Activated T-helper 9 cell treated with anti-CD3 and anti-CD28 coated beads, Interleukin-2, amount 50 U/mL, for 16 hours (primary cell): ENCODE measurements around the gene STK33.

Source experiments
- DNase-seq: peaks from one replicate; pipeline ENCODE4 v3.0.0-alpha.2; 2020; ENCODE audit warnings: low read depth

Gene STK33

DNA sequence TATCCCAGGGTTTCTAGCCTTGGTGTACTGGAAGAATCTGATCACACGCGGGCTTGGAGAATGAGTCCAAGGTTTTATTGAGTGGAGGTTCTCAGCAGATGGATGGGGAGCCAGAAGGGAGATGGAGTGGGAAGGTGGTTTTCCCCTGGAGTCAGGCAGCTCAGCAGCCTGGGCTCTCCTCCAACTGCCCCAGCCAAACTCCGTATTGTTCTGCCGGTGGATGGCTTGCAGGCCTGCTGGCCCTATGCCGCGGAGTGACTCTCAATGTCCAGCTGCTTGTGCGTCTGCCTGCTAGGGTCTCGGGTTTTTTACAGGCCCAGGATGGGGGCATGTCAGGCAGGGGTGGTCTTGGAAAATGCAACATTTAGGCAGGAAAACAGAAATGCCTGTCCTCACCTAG lies 168.0 kb downstream of the STK33 start:
- no peak for DNase-seq

DNA sequence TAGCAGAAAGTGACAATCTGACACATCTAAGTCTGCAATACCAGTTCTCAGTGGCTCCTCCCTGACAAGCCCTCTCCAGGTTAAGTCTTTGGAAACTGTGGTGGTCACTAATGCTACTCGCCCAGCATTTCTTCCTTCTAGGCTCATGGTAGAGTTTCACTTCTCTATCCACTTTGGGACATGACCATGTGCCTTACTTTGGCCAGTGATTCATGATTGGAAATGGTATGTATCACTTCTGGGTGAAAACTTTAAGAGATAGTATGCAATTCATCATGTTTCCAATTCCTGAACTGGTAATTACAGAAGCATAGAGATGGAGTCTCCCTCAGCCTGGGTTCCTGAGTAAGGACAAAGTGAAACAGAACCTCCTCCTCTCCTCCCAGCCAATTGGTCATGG lies 178.8 kb downstream of the STK33 start:
- DNase-seq, result no peak

DNA sequence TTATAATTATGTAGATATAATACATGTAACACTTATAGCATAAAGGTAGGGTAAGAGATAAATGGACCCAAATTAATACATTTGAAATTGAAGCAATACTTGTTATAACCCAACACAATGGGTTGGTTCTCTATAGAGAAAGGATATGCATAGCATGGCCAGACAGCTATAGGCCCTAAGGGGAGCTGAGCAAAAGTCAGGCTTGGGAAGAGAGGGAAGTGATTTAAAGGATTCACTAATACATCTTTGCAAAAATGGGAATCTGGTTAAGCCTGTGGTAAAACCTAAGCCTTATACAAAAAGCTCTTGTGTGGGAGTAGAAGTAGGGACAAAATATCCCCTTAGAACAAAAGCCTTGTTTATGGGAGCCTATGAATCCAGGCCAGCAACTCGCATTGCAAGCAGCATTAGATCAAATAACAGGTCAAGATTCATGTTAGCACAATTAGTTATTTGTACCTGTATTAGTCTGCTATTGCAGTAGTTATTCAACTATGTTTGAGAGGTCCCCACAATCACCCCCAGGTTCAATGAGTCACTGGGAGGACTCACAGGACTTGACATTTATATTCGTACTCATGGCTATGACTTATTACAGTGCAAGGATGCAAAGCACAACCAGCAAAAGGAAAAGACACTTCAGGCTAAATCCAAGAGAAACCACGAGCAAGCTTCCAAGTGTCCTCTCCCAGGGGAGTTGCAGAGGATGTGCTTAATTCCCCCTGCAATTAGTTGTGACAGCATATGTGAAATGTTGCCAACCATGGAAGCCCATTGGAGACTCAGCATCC lies 185.7 kb downstream of the STK33 start:
- DNase-seq, result no peak

DNA sequence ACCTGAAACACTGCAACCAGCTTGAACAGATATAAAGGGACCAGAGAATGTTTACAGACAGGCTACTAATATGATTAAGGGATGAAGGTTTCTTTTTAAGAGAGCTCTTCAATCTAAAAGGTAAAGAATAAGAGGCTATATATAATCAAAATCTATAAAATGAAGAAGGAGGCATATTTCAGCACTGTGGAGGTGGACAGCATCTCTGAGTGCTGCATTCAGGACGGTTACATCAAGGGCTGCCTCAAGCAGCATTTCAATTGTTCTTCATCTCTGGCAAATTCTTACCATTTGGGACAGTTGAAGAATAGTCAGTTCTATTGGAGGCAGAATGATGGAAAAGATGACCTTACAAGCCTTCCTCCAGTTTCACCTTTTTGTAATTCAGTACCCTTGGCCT lies 190.7 kb downstream of the STK33 start:
- DNase-seq, result no peak

DNA sequence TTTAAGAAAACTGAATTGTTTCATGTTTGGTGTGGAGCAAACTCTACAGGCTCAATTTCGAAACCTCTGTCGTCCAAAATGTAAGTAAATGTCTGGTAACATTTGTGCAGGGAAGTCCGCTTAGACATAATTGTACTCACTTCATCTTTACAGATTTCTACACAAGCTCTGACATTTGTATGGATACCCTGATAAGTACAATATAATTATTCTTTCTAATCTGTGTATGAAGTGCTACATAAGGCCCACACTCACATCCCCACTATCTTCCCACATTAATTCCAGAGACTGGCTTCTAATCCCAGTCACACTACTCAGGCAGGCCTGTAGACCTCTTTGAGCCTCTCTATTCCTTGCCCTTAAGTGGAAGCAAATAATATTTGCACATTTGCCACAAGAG lies 201.1 kb downstream of the STK33 start:
- no peak for DNase-seq

DNA sequence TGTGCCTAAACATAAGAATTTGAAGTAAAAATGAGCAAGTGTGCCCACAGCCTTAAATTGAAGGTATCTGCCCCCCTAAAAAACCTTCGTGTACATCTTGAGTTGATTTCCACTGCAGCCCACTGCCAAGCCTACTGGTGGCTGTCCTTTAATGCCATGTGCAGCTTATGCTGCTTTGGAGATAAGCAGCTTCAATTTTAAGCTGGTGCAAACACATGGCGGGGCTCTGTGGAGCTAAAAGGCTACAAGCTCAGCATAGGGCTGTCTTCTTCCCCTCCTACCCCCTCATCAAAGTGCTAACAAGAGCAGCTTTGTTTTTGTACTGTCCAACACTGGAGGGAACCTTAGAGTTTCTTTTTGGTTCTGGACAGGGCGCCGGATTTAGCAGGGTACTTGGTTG lies 201.9 kb downstream of the STK33 start:
- DNase-seq, result no peak

DNA sequence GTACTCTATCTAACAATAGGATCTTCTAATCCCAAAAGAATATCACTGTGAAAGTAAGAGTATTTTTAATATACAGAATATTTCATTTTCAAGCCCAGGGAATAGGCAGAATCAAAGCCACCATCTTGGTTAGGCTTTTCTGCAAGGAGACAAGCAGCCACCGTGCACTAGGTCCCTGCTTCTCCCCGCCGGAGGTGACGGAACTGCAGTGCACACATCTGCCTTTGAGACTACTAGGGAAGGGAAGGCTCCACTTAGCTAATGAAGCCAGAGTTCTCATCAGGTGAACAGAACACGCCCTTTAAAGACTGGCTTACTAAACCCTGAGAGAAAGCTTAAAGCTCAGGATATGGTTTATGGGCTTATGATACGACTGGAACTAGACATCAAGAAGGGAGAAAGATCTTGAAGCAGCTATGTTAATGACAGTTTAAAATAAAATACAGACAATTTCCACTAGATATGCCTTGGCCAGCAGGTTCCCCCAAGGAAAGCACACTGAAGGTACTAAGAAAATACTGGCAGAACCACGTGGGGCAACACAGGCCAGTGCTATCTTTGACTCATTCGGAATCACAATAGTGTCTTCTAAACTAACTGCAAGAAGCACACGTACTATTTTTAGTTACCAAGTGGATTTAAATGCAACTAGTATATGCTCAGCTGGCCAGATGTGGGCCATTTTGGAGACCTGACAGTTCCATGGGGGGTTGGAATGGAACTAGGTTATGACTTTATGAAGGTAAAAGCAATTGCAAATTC lies 203.0 kb downstream of the STK33 start:
- DNase-seq, result no peak

DNA sequence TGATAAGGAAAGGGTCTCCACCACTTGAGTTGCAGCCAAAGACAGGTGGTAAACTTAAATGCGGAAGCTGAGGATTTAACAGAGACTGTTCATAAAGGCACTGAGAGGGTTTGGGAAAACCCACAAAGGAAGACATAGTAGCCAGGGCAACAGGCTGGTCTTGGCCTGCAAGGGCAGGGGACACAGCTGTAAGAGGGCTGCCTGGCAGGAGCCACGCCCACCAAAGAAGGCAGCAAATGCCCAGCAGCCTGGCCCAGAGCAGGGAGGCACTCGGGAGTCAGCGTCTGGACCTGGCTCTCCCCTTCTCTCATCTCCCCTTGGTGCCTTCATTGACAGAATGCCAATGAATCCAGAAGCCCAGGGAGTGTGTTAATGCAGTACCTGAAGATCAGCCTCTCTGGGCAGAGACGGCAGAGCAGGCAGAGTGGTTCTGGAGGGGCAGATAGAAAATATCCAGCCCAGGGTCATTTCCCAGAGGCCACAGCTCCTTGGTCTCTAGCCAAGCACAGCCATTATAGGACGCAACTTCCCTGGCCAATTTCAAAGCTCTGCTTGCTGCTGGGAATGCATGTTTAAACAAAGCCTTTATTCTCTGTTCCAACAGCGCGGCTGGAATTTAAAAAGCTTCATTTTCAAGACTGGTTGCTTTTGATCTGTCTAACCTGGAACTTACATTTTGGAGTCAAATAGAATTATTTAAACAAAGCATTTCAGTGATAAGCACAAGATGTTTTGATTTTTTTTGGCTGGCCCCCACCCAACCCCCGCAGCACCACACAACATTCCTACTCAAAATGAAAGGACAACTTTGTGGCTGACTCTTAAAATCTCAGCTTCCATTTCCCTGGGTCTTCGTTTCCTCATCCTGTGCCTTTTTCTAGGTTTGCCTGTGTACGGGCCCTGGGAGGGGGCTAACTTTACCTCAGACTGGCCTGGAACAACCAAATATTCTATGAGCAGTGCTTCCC lies 204.7 kb downstream of the STK33 start:
- no peak for DNase-seq

DNA sequence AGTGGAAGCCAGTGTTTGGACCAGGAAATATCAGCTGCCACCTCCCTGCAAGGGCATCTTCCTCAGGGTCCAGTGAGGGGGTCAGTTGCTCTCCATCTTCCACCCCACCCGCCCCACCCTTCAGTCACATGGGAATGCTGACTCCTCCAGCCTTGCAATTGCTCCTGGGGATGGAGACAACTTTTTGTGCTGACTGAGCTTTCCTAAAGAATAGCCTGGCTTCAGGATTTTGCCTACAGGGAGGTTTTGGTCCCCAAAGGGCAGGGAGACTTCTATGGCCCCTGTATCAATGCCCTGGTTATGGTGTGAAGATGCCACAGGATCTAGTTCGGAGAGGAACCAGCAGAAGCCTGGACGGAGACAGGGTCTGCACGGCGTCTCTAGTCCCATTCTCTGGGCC lies 206.3 kb downstream of the STK33 start:
- no peak for DNase-seq

DNA sequence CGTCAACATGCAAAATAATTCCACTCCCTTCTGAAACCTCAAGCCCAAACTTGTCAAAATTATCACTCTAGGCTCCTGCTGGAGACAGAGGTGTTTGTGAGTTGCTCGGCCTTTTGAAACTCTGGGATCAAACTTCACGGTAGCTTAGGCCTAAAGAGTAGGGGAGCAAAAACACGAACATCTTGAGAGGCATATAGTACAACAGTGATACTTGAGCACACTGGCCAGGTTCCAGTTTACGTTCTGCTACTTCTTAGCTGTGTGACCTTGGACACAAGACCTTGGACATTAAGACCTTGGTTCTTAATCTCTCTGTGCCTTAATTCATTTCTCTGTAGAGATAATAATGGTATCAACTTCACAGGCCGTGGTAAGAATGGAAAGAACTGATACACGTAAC lies 206.9 kb downstream of the STK33 start:
- no peak for DNase-seq

DNA sequence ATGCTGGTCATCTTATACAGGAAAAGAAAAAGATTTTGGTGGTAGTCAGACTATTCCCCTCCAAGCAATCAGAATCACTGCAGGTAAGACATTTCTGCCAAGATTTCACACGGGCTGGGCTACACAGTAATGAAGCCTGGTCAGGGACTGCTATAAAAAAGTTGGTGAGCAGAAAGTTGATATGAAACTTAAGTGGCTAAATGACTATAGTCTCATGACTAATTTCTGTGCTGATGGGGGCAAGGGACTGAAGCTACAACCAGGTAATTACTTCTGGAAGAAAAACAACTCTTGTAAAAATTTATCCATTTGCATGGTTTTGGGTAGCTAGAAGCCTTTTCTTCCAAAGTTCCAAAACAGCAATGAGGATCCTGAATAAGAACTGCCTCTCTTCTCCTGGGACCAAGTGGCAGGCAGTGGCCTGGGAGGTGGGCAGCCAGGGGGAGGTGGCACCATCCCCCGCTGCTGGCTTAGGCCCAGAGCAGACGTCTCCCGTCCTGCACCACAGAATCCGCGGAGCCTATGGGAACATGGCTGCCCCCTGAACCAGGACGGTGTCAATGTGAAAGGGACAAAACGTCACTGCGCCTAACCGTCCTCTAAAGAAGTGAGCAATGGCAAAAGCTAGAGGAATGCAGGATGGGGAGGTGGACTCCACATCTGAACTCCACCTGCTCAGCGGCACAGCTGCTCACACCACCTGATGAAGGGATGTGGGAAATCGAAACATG lies 207.7 kb downstream of the STK33 start:
- no peak for DNase-seq

DNA sequence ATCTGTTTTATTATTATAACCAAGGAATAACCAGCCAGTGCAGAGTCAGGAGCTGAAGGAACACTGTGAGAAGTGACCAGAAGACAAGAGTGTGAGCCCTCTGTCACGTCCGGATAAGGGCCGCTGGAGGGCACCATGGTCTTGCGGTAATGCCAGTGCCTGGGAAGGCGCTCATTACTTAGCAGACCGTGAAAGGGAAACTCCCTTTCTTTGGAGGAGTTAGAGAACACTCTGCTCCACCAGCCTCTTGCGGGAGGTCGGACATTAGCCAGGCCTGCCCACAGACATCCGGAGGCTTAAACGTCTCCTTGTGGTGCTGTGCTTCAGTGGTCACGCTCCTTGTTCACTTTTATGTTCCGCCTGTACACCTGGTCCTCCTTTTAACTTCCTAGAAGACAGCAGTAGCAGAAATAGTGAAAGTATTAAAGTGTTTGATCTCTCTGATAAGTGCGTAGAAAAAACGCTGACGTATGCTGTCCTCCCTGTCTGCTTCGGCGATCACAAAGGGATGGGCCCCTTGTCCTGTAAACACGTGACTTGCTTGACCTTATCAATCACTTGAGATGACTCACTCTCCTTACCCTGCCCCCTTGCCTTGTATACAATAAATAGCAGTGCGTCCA lies 209.7 kb downstream of the STK33 start:
- no peak for DNase-seq

DNA sequence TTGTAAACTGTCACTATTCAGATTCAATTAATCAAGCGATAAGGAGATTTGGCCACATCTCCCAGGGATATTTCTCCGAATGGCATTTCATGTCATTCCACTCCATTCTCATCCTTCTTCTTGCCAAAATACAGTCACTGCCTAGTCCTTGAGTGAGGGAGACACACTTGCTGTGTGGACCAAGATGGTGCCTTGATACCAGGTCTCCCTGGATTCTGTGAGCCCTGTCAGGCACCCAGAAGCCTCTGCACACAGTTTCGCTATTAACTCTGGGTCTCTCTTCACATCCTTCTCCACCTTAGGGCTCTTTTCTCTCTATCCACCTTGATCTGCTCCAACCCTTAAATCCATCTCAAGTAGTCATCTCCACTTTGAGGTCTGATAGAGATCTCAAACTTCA lies 210.4 kb downstream of the STK33 start:
- DNase-seq, result no peak

DNA sequence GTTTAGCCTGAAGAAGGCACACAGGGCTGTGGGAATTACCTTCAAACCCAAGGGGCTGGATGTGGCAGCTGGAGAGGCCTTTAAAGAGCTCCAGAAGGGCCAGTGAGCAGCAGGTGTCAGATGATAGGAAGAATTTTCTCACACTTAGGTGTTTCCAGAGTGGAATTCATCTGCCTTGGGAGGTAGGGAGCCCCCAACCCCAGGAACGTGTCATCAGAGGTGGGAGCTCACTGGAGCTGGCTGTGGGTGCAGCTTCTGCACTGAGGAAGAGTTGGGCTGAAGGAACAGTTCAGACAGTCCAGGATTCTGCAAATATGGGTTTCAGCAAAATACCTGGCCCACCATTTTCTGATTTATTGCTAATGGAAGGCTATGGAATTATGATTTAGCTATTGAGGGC lies 210.8 kb downstream of the STK33 start:
- DNase-seq, result no peak

DNA sequence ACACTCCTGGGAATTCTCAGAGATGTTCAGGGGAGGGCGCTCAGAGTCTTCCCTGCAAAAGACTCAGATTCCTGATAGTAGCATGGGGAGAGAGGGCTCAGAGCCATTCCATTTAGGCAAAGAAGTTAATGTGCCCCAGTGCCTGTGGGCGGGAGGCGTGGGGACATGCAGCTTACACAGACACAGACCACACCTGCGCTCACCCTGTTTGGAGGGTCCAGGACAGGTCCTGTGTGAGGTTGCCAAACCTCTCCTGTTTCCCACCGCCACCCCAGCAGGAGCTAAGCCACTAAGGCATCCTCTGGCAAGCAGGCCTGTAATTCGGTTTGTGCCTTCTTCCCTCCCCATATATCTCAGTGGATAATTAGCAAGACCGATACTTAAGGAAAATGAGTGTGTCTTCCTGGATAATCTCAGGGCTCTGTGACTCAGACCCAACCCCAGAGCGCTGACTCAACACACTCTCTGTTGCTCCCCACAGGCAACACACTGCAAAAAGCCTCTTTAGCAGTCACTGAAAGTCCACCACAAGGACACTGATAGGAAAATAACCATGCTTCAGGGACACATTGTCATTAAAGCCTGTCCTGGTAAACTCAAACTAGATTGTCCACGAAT lies 211.5 kb downstream of the STK33 start:
- DNase-seq, result no peak

DNA sequence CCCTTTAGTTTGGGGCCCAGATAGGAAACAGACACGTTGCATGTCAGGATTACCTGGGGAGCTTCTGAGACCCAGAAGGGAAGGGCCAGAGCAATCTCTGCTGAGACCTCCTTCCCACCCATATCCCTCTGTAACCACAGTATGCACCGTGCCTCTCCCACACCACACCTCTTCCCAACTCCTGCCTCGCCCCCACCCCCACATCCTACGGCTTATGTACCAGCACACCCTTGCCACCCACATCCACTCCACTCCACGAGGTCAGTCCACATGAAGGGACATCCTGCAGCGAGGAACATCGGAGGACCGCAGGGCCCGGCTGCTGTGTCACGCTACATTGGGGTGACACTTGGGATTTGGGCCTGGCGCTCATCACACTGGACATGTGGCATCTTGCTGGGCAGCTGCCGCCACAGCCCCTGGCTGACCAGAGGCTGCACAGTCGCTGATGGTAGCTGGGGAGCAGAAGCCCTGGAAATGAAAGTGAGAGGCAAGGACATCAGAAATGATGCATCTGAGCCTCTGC lies 212.1 kb downstream of the STK33 start:
- DNase-seq, result no peak

DNA sequence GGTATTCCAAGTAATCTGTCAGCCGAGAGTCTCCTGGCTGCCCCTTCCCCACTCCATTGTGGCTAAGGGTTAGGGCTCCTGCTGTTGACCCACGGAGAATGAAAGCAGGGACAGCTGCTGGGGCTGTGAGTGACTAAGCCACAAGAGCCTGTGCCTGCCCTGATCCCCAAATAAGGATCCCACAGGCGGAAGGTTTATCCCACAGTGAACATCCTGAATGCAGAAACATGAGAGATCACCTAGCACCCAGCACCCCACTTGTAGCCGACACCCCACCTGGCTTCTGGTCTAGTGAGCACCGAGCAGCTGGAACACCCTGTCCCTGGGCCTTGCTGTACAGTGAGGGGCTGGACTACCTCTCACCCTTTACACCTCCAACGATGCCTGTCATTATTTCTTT lies 212.7 kb downstream of the STK33 start:
- DNase-seq, result no peak

DNA sequence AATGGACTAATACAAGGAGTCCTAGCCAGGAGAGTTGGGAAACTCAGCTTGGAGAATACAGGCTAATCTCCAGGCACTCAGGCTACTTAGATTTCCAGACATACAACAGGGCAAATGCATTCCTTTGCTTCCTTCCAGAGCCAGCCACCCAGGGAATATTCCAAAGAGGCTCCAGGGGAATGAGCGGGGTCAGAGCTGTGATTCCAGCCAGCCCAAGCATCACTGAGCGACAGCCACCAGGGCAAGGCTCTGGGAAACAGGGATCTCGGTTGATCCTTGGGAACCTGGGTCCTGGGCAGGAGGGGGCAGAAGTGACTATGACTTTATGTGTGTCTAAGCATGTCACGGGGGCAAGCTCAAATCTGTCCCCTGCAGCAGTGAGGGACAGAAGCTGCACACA lies 218.1 kb downstream of the STK33 start:
- DNase-seq, result no peak

DNA sequence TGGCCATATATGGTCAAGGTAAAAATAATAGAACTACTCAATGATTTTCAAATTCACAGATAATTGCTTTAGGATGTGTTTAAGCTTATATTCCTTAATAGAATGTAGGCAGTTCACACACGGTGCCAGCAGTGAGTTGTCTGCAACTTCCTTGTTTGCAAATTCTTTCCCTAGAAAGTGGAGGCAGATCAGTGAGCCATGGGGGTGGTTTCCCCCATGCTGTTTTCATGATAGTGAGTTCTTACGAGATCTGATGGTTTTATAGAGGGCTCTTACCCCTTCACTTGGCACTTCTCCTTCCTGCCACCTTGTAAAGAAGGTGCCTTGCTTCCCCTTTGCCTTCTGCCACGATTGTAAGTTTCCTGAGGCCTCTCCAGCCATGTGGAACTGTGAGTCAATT lies 218.6 kb downstream of the STK33 start:
- no peak for DNase-seq

DNA sequence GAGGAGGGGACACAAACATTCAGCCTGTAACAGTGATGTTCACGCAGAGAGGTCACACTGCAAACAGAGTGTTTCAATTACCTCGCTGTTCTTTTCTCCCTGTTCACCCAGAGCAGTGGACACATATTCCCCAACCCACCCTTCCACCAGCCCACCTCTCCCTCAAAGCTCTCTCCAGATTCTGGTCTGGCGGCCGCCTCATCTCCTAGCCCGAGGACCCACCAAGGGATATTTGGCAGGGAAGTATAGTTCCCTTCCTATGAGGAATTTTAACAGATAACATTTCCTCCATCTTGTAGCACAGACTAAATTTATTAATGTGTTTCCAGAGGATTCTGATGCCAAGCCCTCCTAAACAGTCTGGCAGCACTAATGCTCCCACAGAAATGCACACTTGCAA lies 219.3 kb downstream of the STK33 start:
- no peak for DNase-seq
